ENCODE data around the gene HP1BP3. TPM values are rescaled to one million over a fixed set of nuclear protein-coding genes. Genes with fewer than 3 reads are reported as not detected.

The HP1BP3 gene
- total RNA-seq, 1 experiment from 2014 or later = 276 TPM

DNA sequence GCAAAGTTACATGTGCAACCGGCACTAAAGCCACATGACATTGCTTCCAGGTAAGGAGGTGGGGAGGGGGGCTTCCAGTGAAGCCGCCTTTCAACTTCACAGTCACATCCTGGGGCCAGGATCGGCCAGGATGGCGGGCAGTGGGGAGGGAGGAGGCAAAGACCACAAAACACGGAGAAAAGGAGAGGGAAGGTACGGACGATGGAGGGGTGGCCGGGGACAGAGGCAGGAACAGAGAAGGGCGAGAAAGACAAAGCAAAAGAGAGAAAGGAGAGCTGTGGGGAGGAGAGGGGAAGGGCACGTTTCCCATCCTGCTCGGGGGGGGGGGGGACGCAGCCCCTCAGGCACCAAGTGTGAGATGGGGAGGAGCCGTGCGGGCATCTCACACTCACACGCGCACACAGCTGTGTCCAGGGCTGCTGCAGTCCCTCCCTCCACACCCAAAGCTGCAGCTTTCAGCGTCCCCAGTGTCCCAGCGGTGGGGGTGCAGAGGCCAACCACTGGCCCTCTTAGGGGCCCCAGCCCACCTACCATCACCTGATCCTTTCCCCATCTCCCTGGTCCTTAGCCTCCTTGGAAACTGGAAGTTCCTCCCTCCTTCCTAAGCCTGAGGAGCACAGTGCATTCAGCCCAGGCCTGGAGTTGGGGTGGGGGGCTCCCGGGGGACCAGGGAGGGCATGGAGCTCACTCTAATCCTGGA lies 57.0 kb downstream of the HP1BP3 start:
- in situ Hi-C loops (cut with HindIII; ENCODE audit: low sequenced_read_pairs) = no loop called here
- no peak for DNase-seq (ENCODE audit: low spot score)

DNA sequence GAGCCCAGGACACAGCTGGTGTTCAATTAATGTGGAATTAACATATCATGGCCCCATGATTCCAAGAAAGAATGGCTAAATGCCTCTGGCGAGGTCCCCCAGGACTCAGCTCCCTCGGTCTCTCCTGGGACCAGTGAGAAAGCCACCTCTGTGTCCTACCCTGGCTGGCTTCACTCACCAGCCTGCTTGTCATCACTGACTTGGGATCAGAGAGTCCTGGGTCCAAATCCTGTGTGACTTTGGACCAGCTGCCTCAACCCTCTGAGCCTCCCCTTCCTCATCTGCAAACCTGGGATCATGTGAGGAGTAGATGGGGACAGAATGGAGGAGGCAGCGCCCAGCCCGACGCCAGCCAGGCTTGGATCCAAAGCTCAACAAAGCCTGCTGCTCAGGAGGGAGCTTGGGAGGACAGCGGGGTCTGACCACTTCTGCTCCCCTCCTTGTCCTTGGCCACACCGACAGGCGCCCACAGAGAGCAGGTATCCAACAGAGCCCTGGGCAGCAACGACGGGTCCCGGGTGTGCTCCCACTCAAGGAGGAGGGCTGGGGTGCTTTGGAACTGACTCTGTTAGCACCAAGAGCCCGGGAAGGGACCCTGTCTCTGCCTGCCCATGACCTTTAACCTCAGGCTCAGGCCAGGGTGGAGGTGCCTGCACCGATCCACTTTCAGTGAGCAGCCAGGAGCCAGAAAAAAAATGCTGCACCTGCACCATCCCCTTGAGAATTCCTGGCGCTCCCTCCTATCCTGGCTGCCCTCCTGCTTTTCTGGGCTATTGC lies 57.8 kb downstream of the HP1BP3 start:
- in situ Hi-C loops (cut with HindIII; ENCODE audit: low sequenced_read_pairs) = no loop called here
- no peak for DNase-seq (ENCODE audit: low spot score)

DNA sequence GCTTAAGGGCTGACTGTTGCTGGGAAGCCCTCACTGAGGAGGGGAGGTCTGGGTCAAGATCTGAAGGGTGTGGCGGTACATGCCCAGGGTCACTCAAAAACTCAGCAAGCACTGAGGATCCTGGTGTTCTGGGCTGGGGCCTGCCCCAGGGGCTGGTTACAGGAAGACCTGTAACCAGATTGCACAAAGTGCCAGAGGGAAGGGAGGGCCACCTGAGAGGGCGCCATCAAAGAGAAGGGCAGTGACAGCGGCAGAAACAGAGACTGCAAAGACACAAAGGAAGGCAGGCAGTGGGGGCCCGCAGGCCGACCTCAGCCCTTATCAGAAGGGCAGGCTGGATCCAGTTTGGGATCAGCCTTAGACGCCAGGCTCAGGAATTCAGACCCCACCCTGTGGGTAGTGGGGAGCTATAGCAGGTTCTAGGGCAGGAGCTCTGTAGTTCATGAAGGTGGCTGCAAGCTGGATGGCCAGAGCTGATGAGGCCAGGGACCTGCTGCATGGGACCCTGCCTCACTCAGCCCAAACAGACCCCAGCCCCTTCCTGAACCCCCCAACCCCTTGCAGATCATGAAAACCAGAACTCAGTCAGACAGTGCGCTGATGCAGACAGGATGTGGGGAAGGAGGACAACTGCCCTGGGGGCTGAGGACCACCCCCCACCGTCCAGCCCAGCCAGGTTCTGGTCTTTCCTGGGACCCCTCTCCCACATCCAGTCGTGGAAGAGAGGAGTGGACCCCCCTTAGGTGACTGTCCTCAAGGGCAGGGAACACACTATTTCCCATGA lies 58.5 kb downstream of the HP1BP3 start:
- in situ Hi-C loops (cut with HindIII; ENCODE audit: low sequenced_read_pairs) = no loop called here
- DNase-seq (ENCODE audit: low spot score) = no peak

DNA sequence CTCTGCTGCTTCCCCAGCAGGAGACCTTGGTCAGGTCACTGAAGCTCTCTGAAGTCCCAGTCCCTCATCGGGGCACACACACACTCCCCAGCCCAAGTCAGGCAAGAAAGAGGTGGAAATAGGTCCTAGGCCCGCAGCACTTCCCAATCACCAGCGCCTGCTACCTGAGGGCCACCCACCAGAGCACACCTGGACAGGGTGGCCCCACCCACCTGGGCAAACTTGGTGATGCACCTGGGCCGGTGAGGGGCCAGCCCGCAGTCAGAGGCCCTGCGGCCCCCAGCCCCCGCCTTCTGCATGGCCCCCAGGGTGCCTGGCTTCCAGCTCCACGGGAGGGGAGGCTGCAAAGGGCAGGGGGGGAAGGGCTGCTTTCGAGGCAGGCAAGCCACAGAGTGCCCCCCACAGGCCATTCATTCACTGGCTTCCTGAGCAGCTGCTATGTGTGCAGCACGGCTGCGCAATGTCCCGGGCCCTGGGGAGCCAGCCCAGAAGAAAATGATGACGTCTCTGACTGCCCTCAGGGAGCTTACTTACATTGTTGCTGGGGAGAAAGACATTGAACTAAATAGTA lies 59.3 kb downstream of the HP1BP3 start:
- no peak for DNase-seq (ENCODE audit: low spot score)
- in situ Hi-C loops (cut with HindIII; ENCODE audit: low sequenced_read_pairs) = no loop called here

DNA sequence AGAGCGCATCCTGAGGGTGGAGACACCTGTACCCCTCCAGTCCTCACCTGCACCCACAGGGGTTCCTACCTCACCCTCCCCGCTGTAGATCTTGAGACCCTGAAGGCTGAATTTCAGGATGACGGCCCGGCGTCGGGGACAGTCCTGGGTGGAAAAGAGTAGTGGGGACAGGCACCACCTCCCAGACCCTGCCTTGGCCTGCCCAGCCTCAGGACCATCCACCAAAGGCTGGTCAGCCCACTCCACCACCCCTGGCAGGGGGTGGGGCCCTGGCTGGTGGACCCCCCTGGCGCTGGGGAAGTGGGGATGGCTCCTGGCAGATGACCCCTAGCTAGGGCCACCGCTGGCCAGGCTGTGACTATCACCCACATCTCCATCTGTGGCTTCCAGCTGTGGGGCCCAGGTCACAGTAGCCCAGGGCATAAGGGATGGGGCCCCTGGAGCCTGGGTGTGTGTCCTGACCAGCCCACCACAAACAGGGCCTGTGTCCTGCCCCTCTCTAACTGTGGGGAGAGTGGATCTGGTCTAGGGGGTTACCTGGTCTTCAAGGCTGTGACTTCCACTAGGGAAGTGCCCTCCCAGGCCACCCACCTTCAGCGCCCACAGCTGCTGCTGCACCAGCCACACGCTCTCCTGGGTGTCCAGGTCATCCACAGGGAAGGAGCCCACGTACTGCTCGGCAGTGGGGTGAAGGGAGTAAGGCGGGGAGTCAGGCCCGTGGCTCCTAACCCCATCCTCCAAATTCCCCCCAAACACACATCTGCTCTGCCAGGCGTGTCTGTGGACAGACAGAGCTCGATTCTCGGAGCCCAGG lies 60.0 kb downstream of the HP1BP3 start:
- DNase-seq (ENCODE audit: low spot score) = no peak
- in situ Hi-C loops (cut with HindIII; ENCODE audit: low sequenced_read_pairs) = no loop called here

DNA sequence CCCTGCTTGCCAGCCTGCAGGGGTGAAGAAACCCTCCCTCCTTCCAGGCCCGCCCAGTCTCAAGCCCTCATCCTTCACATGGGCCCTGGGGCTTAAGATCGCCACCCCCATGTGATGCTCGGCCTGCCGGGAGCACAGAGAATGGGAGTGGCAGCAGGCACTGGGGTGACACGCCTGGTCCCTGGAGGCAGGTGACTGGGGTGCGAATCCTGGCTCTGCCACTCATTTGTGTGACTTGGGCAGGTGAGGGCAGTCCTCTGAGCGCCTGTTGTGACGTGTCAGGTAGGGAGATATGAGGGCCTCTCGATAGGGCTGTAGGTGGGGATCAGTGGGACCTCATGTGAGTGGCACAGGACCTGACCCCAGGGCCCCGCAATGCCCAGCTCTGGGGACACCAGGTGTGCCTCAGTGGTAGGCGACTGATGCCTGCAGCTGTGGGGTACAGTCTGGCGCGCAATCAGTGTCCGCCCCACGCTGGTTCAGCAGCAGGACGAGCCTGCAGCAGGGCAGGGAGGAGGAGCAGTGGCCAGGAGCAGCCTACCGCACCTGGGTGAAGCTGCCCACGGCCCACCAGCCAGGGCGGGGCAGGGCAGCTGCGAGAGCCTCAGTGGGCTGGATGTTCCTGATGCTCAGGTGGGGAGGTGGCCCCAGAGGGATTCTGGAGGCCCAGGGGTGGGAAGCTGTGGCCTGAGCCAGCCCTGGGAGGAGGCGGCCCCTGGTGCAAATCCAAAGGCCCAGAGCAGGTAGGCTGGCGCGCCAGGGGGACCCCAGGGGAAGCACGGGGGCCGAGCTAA lies 60.8 kb downstream of the HP1BP3 start:
- in situ Hi-C loops (cut with HindIII; ENCODE audit: low sequenced_read_pairs) = no loop called here
- no peak for DNase-seq (ENCODE audit: low spot score)

DNA sequence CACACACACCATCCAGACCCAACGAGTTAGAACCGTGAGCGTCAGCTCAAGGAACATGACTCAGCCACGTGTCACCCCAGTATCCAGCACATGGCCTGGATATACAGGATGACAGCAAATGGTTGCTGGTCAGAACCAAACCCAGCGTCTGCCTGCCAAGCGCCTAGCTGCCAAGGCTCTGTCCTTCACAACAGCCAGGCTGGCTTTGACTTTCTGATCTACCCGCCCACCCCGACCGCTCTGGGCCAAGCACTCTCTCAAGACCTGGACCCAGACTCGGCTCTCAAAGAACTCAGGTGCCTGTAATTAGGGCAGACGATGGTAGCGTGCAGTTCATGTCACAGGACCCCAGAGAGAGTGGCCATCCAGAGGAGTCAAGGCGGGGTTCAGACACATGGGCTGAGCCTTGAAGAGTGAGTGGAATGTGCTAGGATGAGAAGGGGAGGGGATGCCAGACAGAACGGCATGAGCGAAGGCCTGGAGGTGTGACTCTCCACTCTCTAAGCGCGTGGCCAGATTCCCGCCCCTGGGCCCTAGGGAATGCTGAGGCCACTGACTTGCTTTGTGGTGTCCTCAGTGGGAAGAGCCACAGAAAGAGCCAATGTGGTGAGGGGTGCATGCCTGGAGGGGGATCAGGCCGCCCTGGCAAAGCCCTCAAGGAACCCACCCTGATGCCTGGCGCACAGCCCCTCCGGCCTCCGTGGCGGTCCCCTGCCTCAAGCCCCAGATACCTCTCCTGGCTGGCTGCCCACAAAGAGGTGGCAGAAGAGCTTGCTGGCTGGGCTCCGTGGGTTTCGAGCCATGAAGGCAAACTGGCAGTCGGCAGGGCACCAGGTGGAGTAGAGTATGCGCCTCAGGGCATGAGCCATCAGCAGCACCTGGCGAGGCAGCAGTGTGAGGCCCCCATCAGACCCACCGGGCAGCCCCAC lies 61.7 kb downstream of the HP1BP3 start:
- in situ Hi-C loops (cut with HindIII; ENCODE audit: low sequenced_read_pairs) = no loop called here
- DNase-seq (ENCODE audit: low spot score) = no peak

DNA sequence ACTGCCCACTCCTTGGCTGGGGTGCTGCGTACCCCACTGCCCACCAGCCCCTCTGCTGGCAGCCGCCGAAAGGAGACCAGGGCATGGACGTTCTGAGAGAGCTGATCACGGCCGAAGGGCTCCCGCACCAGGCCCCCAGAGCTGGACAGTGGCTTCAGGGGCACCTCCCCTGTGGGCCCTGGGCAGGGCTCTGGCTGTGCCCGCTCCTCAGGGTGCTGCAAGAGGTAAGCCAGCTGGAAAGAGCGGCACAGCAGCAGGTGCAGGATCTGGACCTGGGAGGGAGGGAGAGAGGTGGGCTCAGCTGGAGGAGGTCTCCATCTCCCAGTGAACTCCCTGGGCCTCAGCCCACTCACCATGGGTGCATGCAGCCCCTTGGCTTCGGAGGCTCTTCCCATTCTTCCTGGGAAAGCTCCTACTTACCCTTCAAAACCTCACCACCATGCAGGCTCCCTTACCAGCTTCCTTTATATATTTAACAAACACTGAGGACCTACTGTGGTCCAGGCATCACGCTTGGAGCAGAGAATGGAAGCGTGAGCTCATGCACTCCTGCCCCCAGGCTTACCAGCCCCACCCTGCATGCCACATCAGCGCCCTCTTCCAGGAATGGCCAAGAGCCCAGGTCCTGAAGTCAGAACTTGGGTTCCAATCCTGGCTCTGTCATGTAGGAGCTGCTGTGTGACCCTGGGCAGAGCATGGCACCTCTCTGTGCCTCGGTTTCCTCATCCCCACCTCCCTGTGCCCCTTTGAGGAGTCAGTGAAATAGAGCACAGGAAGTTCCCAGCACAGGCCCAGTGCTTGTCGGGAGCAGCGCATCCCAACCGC lies 62.5 kb downstream of the HP1BP3 start:
- DNase-seq (ENCODE audit: low spot score) = no peak
- in situ Hi-C loops (cut with HindIII; ENCODE audit: low sequenced_read_pairs) = no loop called here

DNA sequence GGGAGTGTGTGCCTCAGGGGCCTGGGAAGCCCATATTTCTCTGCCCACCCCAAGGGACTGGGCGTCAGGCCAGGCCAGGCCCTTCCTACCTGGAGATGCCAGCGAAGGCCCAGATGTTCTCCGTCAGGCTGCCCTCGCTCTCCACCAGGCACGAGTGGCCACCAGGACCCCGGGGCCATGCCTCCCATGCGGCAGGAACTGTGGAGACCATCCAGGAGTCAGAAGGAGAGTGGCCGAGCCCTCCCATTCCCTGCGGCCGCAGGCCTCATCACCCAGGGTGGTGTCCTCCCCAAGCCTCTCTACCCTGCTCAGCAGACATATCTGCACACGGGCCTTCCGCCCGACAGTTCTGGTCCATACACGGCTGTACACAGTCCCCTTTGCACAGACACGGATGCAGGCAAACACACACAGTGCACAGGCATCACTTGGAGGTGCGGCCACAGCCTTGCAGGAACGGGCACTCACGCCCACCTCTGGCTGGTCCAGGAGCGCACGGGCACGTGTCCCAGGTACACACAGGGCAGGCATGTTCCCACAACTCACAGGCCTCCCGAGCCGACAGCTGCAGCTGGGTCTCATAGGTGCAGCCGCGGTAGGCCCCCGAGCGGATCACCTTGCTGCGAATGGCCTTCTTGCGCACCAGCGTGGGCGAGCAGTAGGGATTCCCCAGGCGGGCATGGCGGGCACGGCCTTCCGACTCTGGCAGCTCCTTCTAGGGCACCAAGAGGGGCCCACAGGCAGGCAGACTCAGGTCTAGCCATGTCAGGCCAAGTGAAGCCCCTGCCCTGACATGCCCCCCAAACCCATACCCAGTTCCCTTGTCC lies 63.4 kb downstream of the HP1BP3 start:
- in situ Hi-C loops (cut with HindIII; ENCODE audit: low sequenced_read_pairs) = no loop called here
- no peak for DNase-seq (ENCODE audit: low spot score)

DNA sequence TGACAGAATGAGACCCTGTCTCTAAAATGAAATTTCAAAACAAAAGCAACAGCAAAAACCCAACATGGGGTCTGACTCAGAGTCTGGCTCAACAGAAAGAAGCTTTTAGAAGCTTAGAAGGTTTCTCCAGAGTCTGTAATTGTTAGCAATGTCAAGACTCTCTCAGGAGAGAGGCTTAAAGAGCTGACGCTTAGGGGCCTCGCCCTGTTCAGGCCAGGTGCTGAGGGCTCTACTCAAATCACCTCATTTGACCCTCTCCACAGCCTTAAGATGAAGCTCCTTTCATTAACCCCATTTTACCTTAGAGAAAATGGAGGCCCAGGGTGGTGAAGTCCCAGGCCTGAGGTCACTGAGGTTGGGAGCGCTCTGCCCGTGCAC lies 64.0 kb downstream of the HP1BP3 start:
- no peak for DNase-seq (ENCODE audit: low spot score)
- in situ Hi-C loops (cut with HindIII; ENCODE audit: low sequenced_read_pairs) = no loop called here

DNA sequence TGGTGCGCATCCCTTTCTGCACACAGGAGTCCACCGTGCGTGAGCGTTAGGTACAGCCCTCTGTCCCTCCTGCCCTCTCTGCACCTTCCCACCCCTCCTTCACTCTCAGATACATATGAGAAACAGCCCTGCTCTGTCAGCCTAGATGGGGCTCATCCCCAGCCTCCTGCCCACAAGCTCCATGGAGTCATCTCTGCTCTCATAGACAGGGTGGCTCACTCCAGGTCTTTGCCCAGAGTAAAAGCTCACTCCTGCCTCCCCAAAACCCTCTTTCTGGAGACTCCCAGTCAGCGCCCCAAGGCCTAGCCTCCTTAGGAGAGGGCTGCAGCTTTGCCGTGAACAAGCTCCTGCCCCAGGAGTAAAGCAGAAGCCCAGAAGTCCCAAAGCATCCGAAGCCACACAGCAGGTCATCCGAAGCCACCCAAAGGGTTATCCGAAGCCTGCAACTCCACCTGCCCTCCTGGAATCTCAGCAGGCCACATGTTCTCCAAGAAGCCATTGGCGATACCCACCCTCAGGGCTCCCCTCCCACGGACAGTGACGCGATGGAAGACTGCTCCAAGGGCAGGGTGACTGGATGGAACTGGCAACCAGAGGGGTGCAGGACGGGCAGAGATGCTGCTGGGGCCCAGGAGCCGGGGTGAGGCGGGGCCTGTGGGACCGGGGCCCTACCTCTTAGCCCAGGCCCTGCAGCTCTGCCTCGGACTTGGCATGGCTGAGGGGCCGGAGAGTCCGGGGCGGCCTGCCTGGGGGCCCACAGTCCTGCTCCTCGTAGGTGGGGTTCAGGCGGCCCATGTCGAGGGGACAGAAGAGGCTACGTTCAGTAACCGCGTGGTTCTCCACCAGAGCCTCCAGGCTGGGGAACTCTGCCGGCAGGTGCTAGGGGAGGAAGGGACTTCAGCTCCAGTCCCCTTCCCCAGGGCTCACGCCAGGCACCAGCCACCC lies 65.7 kb downstream of the HP1BP3 start:
- no peak for DNase-seq (ENCODE audit: low spot score)
- in situ Hi-C loops (cut with HindIII; ENCODE audit: low sequenced_read_pairs) = no loop called here

DNA sequence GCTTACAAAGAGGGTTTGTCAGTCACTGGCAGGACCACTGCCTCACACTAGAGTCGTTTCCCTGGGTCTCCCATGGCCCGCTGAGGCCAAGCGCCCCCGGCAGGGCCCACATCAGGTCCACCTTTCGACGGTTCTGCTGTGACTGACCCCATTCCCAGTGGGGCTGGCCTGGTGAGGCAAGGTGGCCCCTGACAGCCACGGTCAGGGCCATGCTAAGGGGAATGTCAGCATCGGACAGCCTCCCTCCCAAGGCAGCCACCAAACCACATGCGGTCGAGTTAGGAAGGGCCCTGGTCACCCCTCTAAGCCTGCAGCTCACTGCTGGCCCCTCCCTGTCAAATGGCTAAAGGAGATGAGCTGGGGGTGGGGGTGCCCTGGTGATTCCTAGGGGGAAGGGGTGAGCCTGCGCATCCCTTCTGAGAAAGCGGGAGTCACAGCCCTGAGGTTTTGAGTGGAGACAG lies 66.4 kb downstream of the HP1BP3 start:
- in situ Hi-C loops (cut with HindIII; ENCODE audit: low sequenced_read_pairs) = no loop called here
- DNase-seq (ENCODE audit: low spot score) = no peak

DNA sequence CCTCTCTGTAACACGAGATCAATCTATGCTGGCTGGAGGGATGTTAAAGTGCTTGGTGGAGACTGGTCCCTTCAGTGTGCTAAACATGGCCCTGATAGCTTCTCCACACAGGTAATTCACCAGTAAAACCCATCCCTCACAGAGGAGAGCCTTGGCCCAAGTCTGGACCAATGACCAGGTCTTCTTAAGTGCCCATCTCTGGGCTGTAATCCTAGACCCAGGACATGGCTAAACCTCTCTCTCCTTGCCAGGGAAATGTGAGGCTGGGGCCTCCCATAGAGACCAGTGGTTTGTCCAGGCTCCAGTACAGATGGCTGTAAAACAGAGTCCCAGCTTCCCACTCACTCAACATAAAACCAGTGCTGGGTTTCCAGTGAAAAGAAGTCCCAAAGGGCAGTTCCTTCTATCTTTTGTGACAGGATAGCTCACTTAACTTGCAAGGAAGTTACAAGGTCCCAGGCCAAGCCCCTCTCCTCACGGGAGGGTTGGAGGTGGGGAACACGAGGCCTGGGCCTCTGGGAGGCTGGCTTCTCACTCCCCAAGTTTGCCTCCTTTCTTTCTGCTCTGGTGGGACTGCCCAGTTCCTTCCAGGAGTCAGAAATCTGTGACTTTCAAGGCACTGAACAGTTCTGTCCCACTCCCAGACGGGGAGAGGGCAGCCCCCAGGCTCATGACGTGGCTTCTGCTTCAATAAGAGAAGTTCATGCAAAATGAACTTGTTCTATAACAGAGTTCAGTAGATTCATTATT lies 67.1 kb downstream of the HP1BP3 start:
- in situ Hi-C loops (cut with HindIII; ENCODE audit: low sequenced_read_pairs) = no loop called here
- DNase-seq (ENCODE audit: low spot score) = no peak

DNA sequence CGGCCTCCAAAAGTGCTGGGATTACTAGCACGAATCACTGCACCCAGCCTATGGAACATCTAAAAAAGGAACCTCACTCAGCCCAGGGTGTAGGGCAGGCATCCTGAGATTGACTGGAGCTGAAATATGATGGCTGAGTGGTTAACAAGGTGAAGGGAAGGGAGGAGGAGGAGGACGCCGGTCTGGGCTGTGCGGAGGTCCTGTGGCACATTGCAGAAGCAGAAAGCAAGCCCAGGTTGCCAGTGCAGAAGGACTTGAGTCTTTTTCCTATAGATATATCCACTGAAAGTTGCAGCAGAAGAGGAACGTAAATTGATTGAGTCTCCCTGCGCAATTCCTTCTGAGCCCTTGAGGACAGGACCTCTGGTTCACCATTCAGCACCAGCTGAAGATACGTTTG lies 67.8 kb downstream of the HP1BP3 start:
- DNase-seq (ENCODE audit: low spot score) = no peak

More for the DNA sequence above, 67.8 kb downstream of the HP1BP3 start:
- in situ Hi-C loops (cut with HindIII; ENCODE audit: low sequenced_read_pairs) = no loop called here

Measured in G401 (cell line).